Activated B cell treated with CpG ODN at 0.5 μM for 24 hours (primary cell): ENCODE data around the gene FNDC1. TPM values are rescaled to one million over a fixed set of nuclear protein-coding genes. Genes with fewer than 3 reads are reported as not detected.

Source experiments
- ATAC-seq: fragments of 200-7000 bp; cut with Tn5 transposase; one replicate; pipeline ENCODE4 v1.10.0; 2021; ENCODE audit warnings: low read depth, mild to moderate bottlenecking, moderate library complexity
- CTCF ChIA-PET: fragments of 350-600 bp; sonication (Branson Sonifier 250); formaldehyde crosslinking; loops from one replicate; lab custom pipeline; 2021; ENCODE audit warnings: antibody characterized with exemption; lab: Charles Lee
- POLR2A ChIA-PET: fragments of 350-600 bp; sonication (Branson Sonifier 250); formaldehyde crosslinking; loops from one replicate; lab custom pipeline; 2021; ENCODE audit warnings: antibody characterized with exemption; lab: Charles Lee
- DNase-seq: peaks from one replicate; pipeline ENCODE4 v3.0.0; 2022
- H3K27ac Mint-ChIP-seq: one replicate; pipeline ENCODE4 v1.8.0; 2020; ENCODE audit warnings: mixed read lengths
- H3K27me3 Mint-ChIP-seq: one replicate; pipeline ENCODE4 v1.8.0; 2021; ENCODE audit warnings: mixed read lengths
- H3K36me3 Mint-ChIP-seq: one replicate; pipeline ENCODE4 v1.8.0; 2021; ENCODE audit warnings: low read depth, mixed read lengths
- H3K4me1 Mint-ChIP-seq: one replicate; pipeline ENCODE4 v1.8.0; 2021; ENCODE audit warnings: mixed read lengths
- H3K4me3 Mint-ChIP-seq: one replicate; pipeline ENCODE4 v1.8.0; 2020; ENCODE audit warnings: mild to moderate bottlenecking, mixed read lengths
- H3K9me3 Mint-ChIP-seq: one replicate; pipeline ENCODE4 v1.8.0; 2020; ENCODE audit warnings: mixed read lengths
- intact Hi-C: fragments of 100-400 bp; cut with micrococcal nuclease; formaldehyde crosslinking; loops from one replicate; pipeline ENCODE4 v1.15.1; 2024
- total RNA-seq: library from RNA; stranded (reverse); gene quantifications from 2 replicates; pipeline ENCODE4 v1.2.3, GENCODE V29; 2022
- TF ChIP-seq, protein P1 (sequence below): fragments of 200-600 bp; IDR thresholded peaks from one replicate; pipeline ENCODE4 v1.8.0; 2022; ENCODE audit warnings: antibody characterized with exemption, mild to moderate bottlenecking

Gene FNDC1
- total RNA-seq, 1 donor from 2014 or later: not detected

DNA sequence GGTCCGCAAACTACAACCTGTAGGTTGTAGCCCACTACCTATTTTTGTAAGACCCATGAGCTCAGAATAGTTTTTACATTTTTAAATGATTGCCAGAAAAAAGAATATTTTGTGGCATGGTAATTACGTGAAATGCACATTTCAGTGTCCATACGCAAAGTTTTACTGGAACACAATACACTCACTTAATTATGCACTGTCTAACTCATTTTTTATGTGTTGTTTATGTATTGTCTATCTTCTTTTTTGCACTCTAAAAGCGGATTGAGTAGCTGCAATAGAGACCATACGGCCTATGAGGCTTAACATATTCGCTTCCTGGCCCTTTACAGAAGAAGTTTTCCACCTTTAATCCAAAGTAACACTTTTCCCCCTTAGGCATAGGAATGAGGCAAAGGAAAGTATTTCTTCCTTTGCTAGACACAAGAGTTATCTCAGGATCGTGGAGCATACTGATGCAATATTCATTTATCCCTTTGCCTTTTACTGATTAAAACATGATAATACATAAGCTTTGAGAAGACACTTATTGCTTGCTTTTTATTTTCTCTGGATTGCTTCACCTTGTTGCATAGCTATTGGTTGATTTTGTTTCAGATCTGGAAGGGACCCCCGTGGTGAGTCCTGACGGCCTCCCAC, 69.8 kb downstream of the FNDC1 start:
- no peak for ATAC-seq
- CTCF ChIA-PET: no interaction called here
- DNase-seq: no peak
- Mint-ChIP-seq H3K4me3 (no peak overlapping the region), H3K27me3 (peaks cover 44% of the 10 kb centered on the region), H3K4me1 (no peaks in the 10 kb centered on the region), H3K27ac (no peak overlapping the region), H3K9me3 (no peaks in the 10 kb centered on the region), H3K36me3 (no peaks in the 10 kb centered on the region)
- TF ChIP-seq, protein P1, sequence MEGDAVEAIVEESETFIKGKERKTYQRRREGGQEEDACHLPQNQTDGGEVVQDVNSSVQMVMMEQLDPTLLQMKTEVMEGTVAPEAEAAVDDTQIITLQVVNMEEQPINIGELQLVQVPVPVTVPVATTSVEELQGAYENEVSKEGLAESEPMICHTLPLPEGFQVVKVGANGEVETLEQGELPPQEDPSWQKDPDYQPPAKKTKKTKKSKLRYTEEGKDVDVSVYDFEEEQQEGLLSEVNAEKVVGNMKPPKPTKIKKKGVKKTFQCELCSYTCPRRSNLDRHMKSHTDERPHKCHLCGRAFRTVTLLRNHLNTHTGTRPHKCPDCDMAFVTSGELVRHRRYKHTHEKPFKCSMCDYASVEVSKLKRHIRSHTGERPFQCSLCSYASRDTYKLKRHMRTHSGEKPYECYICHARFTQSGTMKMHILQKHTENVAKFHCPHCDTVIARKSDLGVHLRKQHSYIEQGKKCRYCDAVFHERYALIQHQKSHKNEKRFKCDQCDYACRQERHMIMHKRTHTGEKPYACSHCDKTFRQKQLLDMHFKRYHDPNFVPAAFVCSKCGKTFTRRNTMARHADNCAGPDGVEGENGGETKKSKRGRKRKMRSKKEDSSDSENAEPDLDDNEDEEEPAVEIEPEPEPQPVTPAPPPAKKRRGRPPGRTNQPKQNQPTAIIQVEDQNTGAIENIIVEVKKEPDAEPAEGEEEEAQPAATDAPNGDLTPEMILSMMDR: no peak
- POLR2A ChIA-PET: no interaction called here
- intact Hi-C loops: no loop called here

DNA sequence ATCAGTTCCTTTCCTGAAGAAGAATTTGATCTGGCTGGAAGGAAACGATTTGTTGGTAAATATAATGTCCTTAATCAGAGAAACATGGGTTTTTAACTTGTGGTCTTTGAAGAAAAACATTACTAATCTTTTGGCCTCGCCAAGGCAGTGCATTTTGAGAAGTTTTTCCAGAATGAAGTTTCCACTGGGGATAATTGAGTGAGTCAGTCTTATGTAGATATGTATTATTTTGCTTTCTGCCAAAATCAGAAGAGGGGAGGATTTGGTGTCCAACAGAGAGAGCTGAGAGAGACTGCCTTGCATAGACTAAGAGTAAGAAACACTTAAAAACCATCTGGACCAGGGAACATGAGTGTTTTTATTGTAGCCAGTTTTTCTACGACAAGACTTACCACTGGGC, 79.9 kb downstream of the FNDC1 start:
- POLR2A ChIA-PET: no interaction called here
- ATAC-seq (no peak), DNase-seq (no peak)
- peaks cover 9% of the 10 kb centered on the region for H3K27me3 Mint-ChIP-seq
- CTCF ChIA-PET: no interaction called here
- H3K4me1 Mint-ChIP-seq: no peaks in the 10 kb centered on the region
- no peak overlapping the region for H3K27ac Mint-ChIP-seq
- no peak overlapping the region for H3K4me3 Mint-ChIP-seq
- H3K9me3 Mint-ChIP-seq: peaks cover 3% of the 10 kb centered on the region
- intact Hi-C loops: no loop called here
- no peaks in the 10 kb centered on the region for H3K36me3 Mint-ChIP-seq
- TF ChIP-seq, protein P1: no peak

DNA sequence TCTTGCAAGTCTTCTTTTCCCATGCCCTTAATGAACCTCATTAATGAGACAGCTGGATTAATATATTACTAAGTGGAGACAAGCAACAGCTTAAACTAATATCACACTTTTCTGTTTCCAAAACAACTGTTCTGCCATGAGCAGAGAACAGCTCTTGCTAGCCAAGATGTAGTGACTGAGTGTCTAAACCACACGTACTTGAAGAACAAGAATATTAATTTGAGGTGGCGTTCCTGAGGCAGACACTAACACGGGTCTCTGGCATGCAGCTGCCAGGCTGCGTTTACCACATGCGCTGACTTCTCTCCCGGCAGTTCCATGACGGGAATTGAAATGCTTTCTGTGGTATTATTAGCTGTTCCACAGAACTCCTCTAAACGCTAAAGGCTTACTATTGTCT, 80.6 kb downstream of the FNDC1 start:
- DNase-seq (no peak), ATAC-seq (no peak)
- no peak overlapping the region for H3K27ac Mint-ChIP-seq
- POLR2A ChIA-PET: no interaction called here
- peaks cover 2% of the 10 kb centered on the region for H3K9me3 Mint-ChIP-seq
- H3K27me3 Mint-ChIP-seq: peaks cover 12% of the 10 kb centered on the region
- no peak overlapping the region for H3K4me3 Mint-ChIP-seq
- intact Hi-C loops: no loop called here
- TF ChIP-seq, protein P1: no peak
- H3K4me1 Mint-ChIP-seq: no peaks in the 10 kb centered on the region
- H3K36me3 Mint-ChIP-seq: no peaks in the 10 kb centered on the region
- CTCF ChIA-PET: no interaction called here

DNA sequence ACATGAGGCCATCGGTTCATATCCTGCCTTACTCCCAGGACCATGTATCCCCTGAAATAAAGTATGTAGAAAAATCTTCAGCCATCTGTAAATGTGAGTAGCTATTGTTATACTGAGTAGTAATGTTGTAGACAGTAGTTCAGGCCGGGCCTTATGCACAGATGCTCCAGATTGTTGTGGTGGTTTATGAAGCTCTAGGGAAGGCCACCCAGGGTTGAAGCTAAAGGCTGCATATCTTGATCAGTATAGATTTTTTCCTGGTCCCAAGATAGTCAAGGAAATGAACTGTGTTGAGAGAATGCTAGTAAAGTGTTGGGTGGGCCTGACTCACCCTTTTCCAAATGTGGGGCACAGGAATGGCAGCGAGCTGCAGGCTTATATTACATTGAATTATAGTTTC, 81.4 kb downstream of the FNDC1 start:
- intact Hi-C loops: no loop called here
- Mint-ChIP-seq H3K27me3 (peaks cover 12% of the 10 kb centered on the region), H3K4me3 (no peak overlapping the region), H3K27ac (no peak overlapping the region), H3K9me3 (no peaks in the 10 kb centered on the region), H3K36me3 (no peaks in the 10 kb centered on the region), H3K4me1 (no peaks in the 10 kb centered on the region)
- ChIA-PET CTCF (interaction anchor here (1.2 to 3.4 kb wide), 2 partner anchors 10 to 404 kb away, joined by 4 to 19 read pairs; no protein-coding TSS in a partner anchor), POLR2A (no interaction called here)
- no peak for DNase-seq
- TF ChIP-seq, protein P1: no peak
- no peak for ATAC-seq

DNA sequence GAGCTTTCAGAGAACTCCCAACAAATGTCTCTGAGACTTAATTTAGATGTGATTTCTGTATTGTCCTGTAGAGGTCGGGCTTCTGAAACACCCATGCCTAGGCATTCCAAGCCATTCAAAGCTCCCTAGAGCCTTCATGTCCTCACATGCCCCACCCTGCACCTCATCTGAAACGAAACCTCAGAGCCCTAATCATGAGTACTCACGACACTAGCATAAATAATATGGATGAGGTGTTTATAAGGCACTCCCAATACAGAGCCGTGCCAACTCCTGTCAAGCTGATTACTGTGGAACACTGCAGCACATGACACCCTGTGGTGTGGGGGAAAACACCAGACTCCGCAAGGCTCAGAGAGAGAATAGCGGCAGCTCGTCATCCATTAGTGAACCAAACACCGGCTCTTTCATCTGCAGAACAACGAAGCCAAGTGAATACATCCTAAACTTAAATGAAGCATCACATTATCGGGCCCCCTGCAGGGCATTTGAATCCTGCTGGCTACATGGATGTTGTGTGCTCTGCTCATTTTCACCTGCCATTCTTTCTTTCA, 83.8 kb downstream of the FNDC1 start:
- intact Hi-C loops: no loop called here
- ChIA-PET POLR2A (no interaction called here), CTCF (interaction anchor here (0.9 to 3.4 kb wide), 4 partner anchors 17 to 602 kb away, joined by 3 to 19 read pairs (median 5); no protein-coding TSS in a partner anchor)
- DNase-seq (no peak), ATAC-seq (peak; percentile 31)
- Mint-ChIP-seq H3K4me3 (no peak overlapping the region), H3K36me3 (no peaks in the 10 kb centered on the region), H3K27ac (no peak overlapping the region), H3K9me3 (no peaks in the 10 kb centered on the region), H3K27me3 (peaks cover 9% of the 10 kb centered on the region), H3K4me1 (no peaks in the 10 kb centered on the region)
- TF ChIP-seq, protein P1: no peak
